ENCODE measurements around the gene HHATL.

Gene HHATL

GRCh38 chr3:42731476-42732195 is 29.0 kb upstream of the HHATL start:
- no peaks in the 10 kb centered on the region for H3K9me3 ChIP-seq (ENCODE audit: low read length)
- H3K79me2 ChIP-seq (ENCODE audit: insufficient read depth, low read length), result no peaks in the 10 kb centered on the region
- no peak overlapping the region for H3K4me2 ChIP-seq (ENCODE audit: low read length)
- H3K4me1 ChIP-seq (ENCODE audit: insufficient read depth, low read length, severe bottlenecking), result no peaks in the 10 kb centered on the region
- H3K27me3 ChIP-seq (ENCODE audit: insufficient read depth, low read length), result no peaks in the 10 kb centered on the region
- H3K4me3 ChIP-seq (ENCODE audit: low read depth, low read length, poor library complexity, severe bottlenecking), result no peak overlapping the region
- TF ChIP-seq, protein P1, sequence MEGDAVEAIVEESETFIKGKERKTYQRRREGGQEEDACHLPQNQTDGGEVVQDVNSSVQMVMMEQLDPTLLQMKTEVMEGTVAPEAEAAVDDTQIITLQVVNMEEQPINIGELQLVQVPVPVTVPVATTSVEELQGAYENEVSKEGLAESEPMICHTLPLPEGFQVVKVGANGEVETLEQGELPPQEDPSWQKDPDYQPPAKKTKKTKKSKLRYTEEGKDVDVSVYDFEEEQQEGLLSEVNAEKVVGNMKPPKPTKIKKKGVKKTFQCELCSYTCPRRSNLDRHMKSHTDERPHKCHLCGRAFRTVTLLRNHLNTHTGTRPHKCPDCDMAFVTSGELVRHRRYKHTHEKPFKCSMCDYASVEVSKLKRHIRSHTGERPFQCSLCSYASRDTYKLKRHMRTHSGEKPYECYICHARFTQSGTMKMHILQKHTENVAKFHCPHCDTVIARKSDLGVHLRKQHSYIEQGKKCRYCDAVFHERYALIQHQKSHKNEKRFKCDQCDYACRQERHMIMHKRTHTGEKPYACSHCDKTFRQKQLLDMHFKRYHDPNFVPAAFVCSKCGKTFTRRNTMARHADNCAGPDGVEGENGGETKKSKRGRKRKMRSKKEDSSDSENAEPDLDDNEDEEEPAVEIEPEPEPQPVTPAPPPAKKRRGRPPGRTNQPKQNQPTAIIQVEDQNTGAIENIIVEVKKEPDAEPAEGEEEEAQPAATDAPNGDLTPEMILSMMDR (IDR thresholded peaks at IDR 0.05; ENCODE audit: low read length), result no peak
- no peak for TF ChIP-seq EZH2 (IDR thresholded peaks at IDR 0.05; ENCODE audit: borderline replicate concordance, low read length)
- no peaks in the 10 kb centered on the region for H3K36me3 ChIP-seq (ENCODE audit: insufficient read depth, low read length)
- no peak overlapping the region for H3K27ac ChIP-seq (ENCODE audit: low read depth, low read length, poor library complexity, severe bottlenecking)
- H3K9ac ChIP-seq (ENCODE audit: low read length), result no peak overlapping the region
- H4K20me1 ChIP-seq (ENCODE audit: insufficient read depth, low read length), result no peaks in the 10 kb centered on the region
- no peaks in the 10 kb centered on the region for H3K9me2 ChIP-seq (ENCODE audit: low read depth, low read length)
- H2AFZ ChIP-seq (ENCODE audit: low read length), result no peak overlapping the region
- no peaks in the 10 kb centered on the region for H3F3A ChIP-seq (ENCODE audit: insufficient read depth, low read length)

DNA sequence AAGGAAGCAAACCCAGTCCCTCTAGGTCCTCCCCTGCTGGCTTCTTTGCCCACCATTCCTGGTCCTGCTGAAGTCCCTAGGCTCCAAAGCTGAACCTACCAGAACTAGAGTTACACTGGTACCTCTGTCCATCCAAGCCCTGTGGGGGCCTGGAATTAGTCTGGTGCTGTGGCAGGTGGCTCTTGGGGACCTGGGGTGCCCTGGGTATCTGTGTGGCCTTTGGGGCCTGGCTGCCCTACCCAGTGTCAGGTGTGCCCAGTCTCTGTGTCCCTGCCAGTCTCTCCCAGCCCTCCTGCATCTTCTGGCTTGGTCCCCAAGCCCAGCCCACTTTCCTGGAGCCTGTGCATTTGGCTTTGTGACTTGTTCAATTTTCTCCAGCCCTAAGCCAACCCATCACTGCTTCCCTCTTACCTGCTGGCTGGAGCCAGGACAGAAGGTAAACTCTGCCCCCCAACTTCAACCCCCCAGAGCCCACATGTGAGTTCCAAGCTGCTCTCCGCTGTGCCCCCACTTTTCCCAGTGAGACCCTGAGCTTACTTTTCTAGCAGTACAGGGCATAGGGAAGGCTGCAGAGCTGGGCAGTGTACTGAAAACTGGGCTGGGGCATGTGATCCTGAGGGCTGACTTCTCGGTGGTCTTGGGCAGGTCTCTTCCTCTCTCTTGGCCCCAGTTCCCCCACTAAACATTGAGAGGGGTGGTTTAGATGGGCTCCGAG is 28.3 kb upstream of the HHATL start:
- Histone ChIP-seq H3K27ac (ENCODE audit: low read depth, low read length, poor library complexity, severe bottlenecking) (no peak overlapping the region), H3K4me2 (ENCODE audit: low read length) (no peak overlapping the region), H3K27me3 (ENCODE audit: insufficient read depth, low read length) (no peaks in the 10 kb centered on the region), H3K36me3 (ENCODE audit: insufficient read depth, low read length) (no peaks in the 10 kb centered on the region), H4K20me1 (ENCODE audit: insufficient read depth, low read length) (no peaks in the 10 kb centered on the region), H2AFZ (ENCODE audit: low read length) (no peak overlapping the region), H3K4me3 (ENCODE audit: low read depth, low read length, poor library complexity, severe bottlenecking) (no peak overlapping the region), H3K9me3 (ENCODE audit: low read length) (no peaks in the 10 kb centered on the region), H3K9me2 (ENCODE audit: low read depth, low read length) (no peaks in the 10 kb centered on the region), H3K9ac (ENCODE audit: low read length) (no peak overlapping the region), H3F3A (ENCODE audit: insufficient read depth, low read length) (no peaks in the 10 kb centered on the region), H3K4me1 (ENCODE audit: insufficient read depth, low read length, severe bottlenecking) (no peaks in the 10 kb centered on the region), H3K79me2 (ENCODE audit: insufficient read depth, low read length) (no peaks in the 10 kb centered on the region)
- TF ChIP-seq, protein P1 (IDR thresholded peaks at IDR 0.05; ENCODE audit: low read length), result no peak
- TF ChIP-seq EZH2 (IDR thresholded peaks at IDR 0.05; ENCODE audit: borderline replicate concordance, low read length), result no peak

DNA sequence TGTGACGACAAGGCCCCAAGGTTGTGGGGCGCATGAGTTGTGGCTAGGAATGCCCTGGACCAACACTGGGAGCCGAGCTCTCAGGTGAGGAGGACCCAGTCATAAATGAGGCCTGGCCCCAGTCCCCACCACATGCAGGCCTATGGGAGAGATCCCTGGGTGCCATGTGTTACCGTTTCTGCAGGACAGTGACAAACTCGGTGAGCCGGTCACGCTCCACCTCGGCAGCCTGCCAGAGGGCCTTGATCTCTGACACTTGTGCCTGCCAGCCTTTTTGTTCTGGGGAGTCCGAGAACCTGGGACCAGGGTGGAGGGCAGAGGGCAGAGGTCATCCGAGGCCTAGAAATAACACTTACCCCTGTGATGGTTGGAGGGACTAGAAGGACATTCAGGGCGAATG is 27.7 kb upstream of the HHATL start:
- TF ChIP-seq EZH2 (IDR thresholded peaks at IDR 0.05; ENCODE audit: borderline replicate concordance, low read length), result no peak
- TF ChIP-seq, protein P1 (IDR thresholded peaks at IDR 0.05; ENCODE audit: low read length), result no peak
- Histone ChIP-seq H3K36me3 (ENCODE audit: insufficient read depth, low read length) (no peaks in the 10 kb centered on the region), H3K4me2 (ENCODE audit: low read length) (no peak overlapping the region), H3K4me3 (ENCODE audit: low read depth, low read length, poor library complexity, severe bottlenecking) (no peak overlapping the region), H3F3A (ENCODE audit: insufficient read depth, low read length) (no peaks in the 10 kb centered on the region), H3K9me3 (ENCODE audit: low read length) (no peaks in the 10 kb centered on the region), H3K79me2 (ENCODE audit: insufficient read depth, low read length) (no peaks in the 10 kb centered on the region), H4K20me1 (ENCODE audit: insufficient read depth, low read length) (no peaks in the 10 kb centered on the region), H3K9ac (ENCODE audit: low read length) (no peak overlapping the region), H2AFZ (ENCODE audit: low read length) (no peak overlapping the region), H3K27ac (ENCODE audit: low read depth, low read length, poor library complexity, severe bottlenecking) (no peak overlapping the region), H3K9me2 (ENCODE audit: low read depth, low read length) (no peaks in the 10 kb centered on the region), H3K4me1 (ENCODE audit: insufficient read depth, low read length, severe bottlenecking) (no peaks in the 10 kb centered on the region), H3K27me3 (ENCODE audit: insufficient read depth, low read length) (no peaks in the 10 kb centered on the region)
